WTC11 (cell line): Measurements from ENCODE around the gene SPTAN1. TPM values are rescaled to one million over a fixed set of nuclear protein-coding genes. Genes with fewer than 3 reads are reported as not detected.
"Not testable (repeated sequence)": the region's sequence is repeated elsewhere in the genome, so short reads cannot be mapped to it uniquely, and the experiment has no call there.

Source experiments
- ATAC-seq: fragments of 200-7000 bp; cut with Tn5 transposase; 2 replicates; pipeline ENCODE4 v1.10.0; 2021; ENCODE audit warnings: mild to moderate bottlenecking, moderate library complexity
- CTCF ChIA-PET: fragments of 300-600 bp; sonication (Branson Sonifier 250); formaldehyde crosslinking; loops from one replicate; lab custom pipeline; 2021; ENCODE audit warnings: antibody characterized with exemption; lab: Charles Lee
- POLR2A ChIA-PET: fragments of 350-600 bp; sonication (Branson Sonifier 250); formaldehyde crosslinking; loops from one replicate; lab custom pipeline; 2021; ENCODE audit warnings: antibody characterized with exemption; lab: Charles Lee
- DNase-seq: peaks from one replicate; pipeline ENCODE4 v3.0.0; 2021; ENCODE audit warnings: low spot score
- H3K27ac Mint-ChIP-seq: 2 replicates; pipeline ENCODE4 v1.8.0; 2021; ENCODE audit warnings: mixed read lengths
- H3K27me3 Mint-ChIP-seq: 2 replicates; pipeline ENCODE4 v1.8.0; 2021; ENCODE audit warnings: low read depth, mild to moderate bottlenecking, moderate library complexity, mixed read lengths
- H3K36me3 Mint-ChIP-seq: 2 replicates; pipeline ENCODE4 v1.8.0; 2021; ENCODE audit warnings: mixed read lengths
- H3K4me1 Mint-ChIP-seq: 2 replicates; pipeline ENCODE4 v1.8.0; 2022; ENCODE audit warnings: mixed read lengths
- H3K4me3 Mint-ChIP-seq: 2 replicates; pipeline ENCODE4 v1.8.0; 2021; ENCODE audit warnings: mild to moderate bottlenecking, moderate library complexity, mixed read lengths
- H3K9me3 Mint-ChIP-seq: 2 replicates; pipeline ENCODE4 v1.8.0; 2021; ENCODE audit warnings: mixed read lengths
- ATF1 ChIP-seq: sonication (generic); formaldehyde crosslinking; IDR thresholded peaks from 2 replicates; pipeline ENCODE4 v1.8.1; 2023; ENCODE audit warnings: mild to moderate bottlenecking, moderate library complexity, missing genetic modification reagents
- CREM ChIP-seq: sonication (generic); formaldehyde crosslinking; IDR thresholded peaks from 2 replicates; pipeline ENCODE4 v1.8.1; 2022; ENCODE audit warnings: mild to moderate bottlenecking, missing genetic modification reagents, moderate library complexity
- FOXK1 ChIP-seq: sonication (generic); formaldehyde crosslinking; IDR thresholded peaks from 2 replicates; pipeline ENCODE4 v1.8.0; 2022; ENCODE audit warnings: mild to moderate bottlenecking, moderate library complexity, missing genetic modification reagents
- FOXP1 ChIP-seq: sonication (generic); formaldehyde crosslinking; IDR thresholded peaks from 2 replicates; pipeline ENCODE4 v1.8.0; 2022; ENCODE audit warnings: missing genetic modification reagents, mild to moderate bottlenecking, moderate library complexity, borderline replicate concordance
- GABPB1 ChIP-seq: sonication (generic); formaldehyde crosslinking; IDR thresholded peaks from 2 replicates; pipeline ENCODE4 v1.8.1; 2023; ENCODE audit warnings: mild to moderate bottlenecking, missing genetic modification reagents
- HMGXB4 ChIP-seq: sonication (generic); formaldehyde crosslinking; IDR thresholded peaks from 2 replicates; pipeline ENCODE4 v1.8.1; 2023; ENCODE audit warnings: mild to moderate bottlenecking, moderate library complexity, missing genetic modification reagents
- KAT7 ChIP-seq: sonication (generic); formaldehyde crosslinking; IDR thresholded peaks from 2 replicates; pipeline ENCODE4 v1.8.1; 2023; ENCODE audit warnings: missing genetic modification reagents, mild to moderate bottlenecking, borderline replicate concordance
- NFE2L1 ChIP-seq: sonication (generic); formaldehyde crosslinking; IDR thresholded peaks from 2 replicates; pipeline ENCODE4 v1.8.1; 2023; ENCODE audit warnings: missing genetic modification reagents
- NR1H2 ChIP-seq: sonication (generic); formaldehyde crosslinking; IDR thresholded peaks from 2 replicates; pipeline ENCODE4 v1.9.0; 2021; ENCODE audit warnings: mild to moderate bottlenecking, moderate library complexity, missing genetic modification reagents
- NR2C2 ChIP-seq: sonication (generic); formaldehyde crosslinking; IDR thresholded peaks from 2 replicates; pipeline ENCODE4 v1.8.0; 2022; ENCODE audit warnings: mild to moderate bottlenecking, missing genetic modification reagents
- SP1 ChIP-seq: sonication (generic); formaldehyde crosslinking; conservative IDR thresholded peaks from 2 replicates; pipeline ENCODE4 v1.8.1; 2022; ENCODE audit warnings: missing genetic modification reagents
- TP53 ChIP-seq: sonication (generic); formaldehyde crosslinking; IDR thresholded peaks from 2 replicates; pipeline ENCODE4 v1.8.1; 2023; ENCODE audit warnings: mild to moderate bottlenecking, missing genetic modification reagents
- USF2 ChIP-seq: sonication (generic); formaldehyde crosslinking; IDR thresholded peaks from 2 replicates; pipeline ENCODE4 v1.8.1; 2023; ENCODE audit warnings: mild to moderate bottlenecking, missing genetic modification reagents, moderate library complexity
- ZNF121 ChIP-seq: sonication (generic); formaldehyde crosslinking; IDR thresholded peaks from 2 replicates; pipeline ENCODE4 v1.8.0; 2023; ENCODE audit warnings: missing genetic modification reagents
- ZNF138 ChIP-seq: sonication (generic); formaldehyde crosslinking; conservative IDR thresholded peaks from 2 replicates; pipeline ENCODE4 v1.8.1; 2022; ENCODE audit warnings: mild to moderate bottlenecking, moderate library complexity, missing genetic modification reagents
- ZNF232 ChIP-seq: sonication (generic); formaldehyde crosslinking; IDR thresholded peaks from 2 replicates; pipeline ENCODE4 v1.8.0; 2022; ENCODE audit warnings: mild to moderate bottlenecking, missing genetic modification reagents
- ZNF263 ChIP-seq: sonication (generic); formaldehyde crosslinking; IDR thresholded peaks from 2 replicates; pipeline ENCODE4 v1.8.1; 2022; ENCODE audit warnings: low read depth, mild to moderate bottlenecking, moderate library complexity, missing genetic modification reagents
- ZNF317 ChIP-seq: sonication (generic); formaldehyde crosslinking; IDR thresholded peaks from 2 replicates; pipeline ENCODE4 v1.8.1; 2023; ENCODE audit warnings: low read depth, mild to moderate bottlenecking, moderate library complexity, missing genetic modification reagents, borderline replicate concordance
- ZNF512 ChIP-seq: sonication (generic); formaldehyde crosslinking; IDR thresholded peaks from 2 replicates; pipeline ENCODE4 v1.8.1; 2022; ENCODE audit warnings: missing genetic modification reagents, borderline replicate concordance
- total RNA-seq: library from RNA; stranded (reverse); gene quantifications from 3 replicates; pipeline ENCODE4 v1.2.3, GENCODE V29; 2021
- TF ChIP-seq, protein P1 (sequence below): sonication (generic); formaldehyde crosslinking; IDR thresholded peaks from 2 replicates; pipeline ENCODE4 v1.8.0; 2023; ENCODE audit warnings: missing genetic modification reagents
- TF ChIP-seq, protein P2 (sequence below): fragments of 250-450 bp; sonication (Bioruptor Pico); IDR thresholded peaks from 2 replicates; pipeline ENCODE4 v1.9.0; 2021; ENCODE audit warnings: mild to moderate bottlenecking
- TF ChIP-seq, protein P3 (sequence below): sonication (generic); formaldehyde crosslinking; IDR thresholded peaks from 2 replicates; pipeline ENCODE4 v1.8.1; 2022; ENCODE audit warnings: mild to moderate bottlenecking, missing genetic modification reagents, moderate library complexity, borderline replicate concordance

The SPTAN1 gene
- total RNA-seq, 1 experiment from 2014 or later = 255 TPM

DNA sequence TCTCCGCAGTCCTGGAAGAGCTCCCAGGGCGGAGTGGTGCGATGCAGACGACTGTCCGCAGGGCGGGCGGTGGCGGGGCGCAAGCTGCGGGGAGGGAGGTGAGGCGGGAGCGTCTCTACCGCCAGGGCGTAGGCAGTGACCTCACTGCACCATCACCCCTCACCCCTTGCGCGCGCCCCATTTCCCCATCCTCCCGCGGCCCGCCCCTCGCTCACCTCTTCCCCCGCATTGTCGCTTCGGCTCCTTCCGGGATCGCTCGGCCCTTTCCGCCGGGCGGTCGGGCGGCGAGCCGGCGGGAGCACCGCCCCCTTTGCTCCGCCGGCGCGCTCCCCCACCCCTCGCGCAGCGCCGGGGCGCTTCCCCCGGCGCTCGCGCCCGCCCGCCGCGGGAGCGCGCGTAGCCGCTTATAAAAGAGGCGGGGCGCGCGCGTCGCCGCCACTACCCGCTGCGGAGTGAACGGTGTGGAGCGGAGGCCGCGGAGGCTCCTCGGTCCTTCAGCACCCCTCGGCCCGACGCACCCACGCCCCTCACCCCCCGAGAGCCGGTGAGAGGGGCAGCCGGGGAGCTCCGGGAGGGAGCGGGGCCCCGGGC is at the start of gene SPTAN1 (continued):
- TF ChIP-seq, protein P1, sequence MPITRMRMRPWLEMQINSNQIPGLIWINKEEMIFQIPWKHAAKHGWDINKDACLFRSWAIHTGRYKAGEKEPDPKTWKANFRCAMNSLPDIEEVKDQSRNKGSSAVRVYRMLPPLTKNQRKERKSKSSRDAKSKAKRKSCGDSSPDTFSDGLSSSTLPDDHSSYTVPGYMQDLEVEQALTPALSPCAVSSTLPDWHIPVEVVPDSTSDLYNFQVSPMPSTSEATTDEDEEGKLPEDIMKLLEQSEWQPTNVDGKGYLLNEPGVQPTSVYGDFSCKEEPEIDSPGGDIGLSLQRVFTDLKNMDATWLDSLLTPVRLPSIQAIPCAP (CRISPR knock-in tag) = no peak
- TF ChIP-seq NR2C2 (CRISPR knock-in tag) (no peak), ZNF263 (peak; percentile 57; the same call in 1 of the 2 replicates)

GRCh38 chr9:128503415-128503825 is 49.0 kb upstream of the SPTAN1 start:
- H3K27me3 Mint-ChIP-seq, DNase-seq, CTCF ChIA-PET, H3K9me3 Mint-ChIP-seq, H3K27ac Mint-ChIP-seq, POLR2A ChIA-PET, ATAC-seq: not testable (repeated sequence)
- peaks cover 19% of the 10 kb centered on the region for H3K36me3 Mint-ChIP-seq
- peak overlapping the region; percentile 99 for H3K4me3 Mint-ChIP-seq
- peaks cover 11% of the 10 kb centered on the region for H3K4me1 Mint-ChIP-seq

- H3K27me3 Mint-ChIP-seq = no peaks in the 10 kb centered on the region
- peak overlapping the region; percentile 99 for H3K4me3 Mint-ChIP-seq
- no peak overlapping the region for H3K27ac Mint-ChIP-seq
- POLR2A ChIA-PET = interaction anchor here (1.6 kb wide), 1 partner anchor 49 kb away, joined by 5 read pairs; the partner anchor contains the start of gene SPTAN1
- H3K9me3 Mint-ChIP-seq = no peaks in the 10 kb centered on the region
- peaks cover 11% of the 10 kb centered on the region for H3K4me1 Mint-ChIP-seq
- ATAC-seq (peak; percentile 10; the same call in 1 of the 2 replicates), DNase-seq (no peak)
- no peak for TF ChIP-seq FOXK1
- no peak for TF ChIP-seq NR1H2 (CRISPR knock-in tag)
- TF ChIP-seq ZNF232 (CRISPR knock-in tag) = no peak
- TF ChIP-seq, protein P2, sequence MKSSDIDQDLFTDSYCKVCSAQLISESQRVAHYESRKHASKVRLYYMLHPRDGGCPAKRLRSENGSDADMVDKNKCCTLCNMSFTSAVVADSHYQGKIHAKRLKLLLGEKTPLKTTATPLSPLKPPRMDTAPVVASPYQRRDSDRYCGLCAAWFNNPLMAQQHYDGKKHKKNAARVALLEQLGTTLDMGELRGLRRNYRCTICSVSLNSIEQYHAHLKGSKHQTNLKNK (CRISPR knock-in tag) = no peak
- no peak for TF ChIP-seq ZNF512 (CRISPR knock-in tag)
- no peak for TF ChIP-seq FOXP1 (CRISPR knock-in tag)
- TF ChIP-seq CREM = no peak
- TF ChIP-seq ZNF121 (CRISPR knock-in tag) = no peak
- TF ChIP-seq ATF1 (CRISPR knock-in tag) = no peak
- no peak for TF ChIP-seq ZNF317 (CRISPR knock-in tag)
- H3K36me3 Mint-ChIP-seq = peaks cover 14% of the 10 kb centered on the region
- CTCF ChIA-PET = interaction anchor here (1.8 kb wide), 1 partner anchor 65 kb away, joined by 14 read pairs; no protein-coding TSS in a partner anchor
These were observed 48.5 kb upstream of the SPTAN1 start for GRCh38 chr9:128503870-128504269.

DNA sequence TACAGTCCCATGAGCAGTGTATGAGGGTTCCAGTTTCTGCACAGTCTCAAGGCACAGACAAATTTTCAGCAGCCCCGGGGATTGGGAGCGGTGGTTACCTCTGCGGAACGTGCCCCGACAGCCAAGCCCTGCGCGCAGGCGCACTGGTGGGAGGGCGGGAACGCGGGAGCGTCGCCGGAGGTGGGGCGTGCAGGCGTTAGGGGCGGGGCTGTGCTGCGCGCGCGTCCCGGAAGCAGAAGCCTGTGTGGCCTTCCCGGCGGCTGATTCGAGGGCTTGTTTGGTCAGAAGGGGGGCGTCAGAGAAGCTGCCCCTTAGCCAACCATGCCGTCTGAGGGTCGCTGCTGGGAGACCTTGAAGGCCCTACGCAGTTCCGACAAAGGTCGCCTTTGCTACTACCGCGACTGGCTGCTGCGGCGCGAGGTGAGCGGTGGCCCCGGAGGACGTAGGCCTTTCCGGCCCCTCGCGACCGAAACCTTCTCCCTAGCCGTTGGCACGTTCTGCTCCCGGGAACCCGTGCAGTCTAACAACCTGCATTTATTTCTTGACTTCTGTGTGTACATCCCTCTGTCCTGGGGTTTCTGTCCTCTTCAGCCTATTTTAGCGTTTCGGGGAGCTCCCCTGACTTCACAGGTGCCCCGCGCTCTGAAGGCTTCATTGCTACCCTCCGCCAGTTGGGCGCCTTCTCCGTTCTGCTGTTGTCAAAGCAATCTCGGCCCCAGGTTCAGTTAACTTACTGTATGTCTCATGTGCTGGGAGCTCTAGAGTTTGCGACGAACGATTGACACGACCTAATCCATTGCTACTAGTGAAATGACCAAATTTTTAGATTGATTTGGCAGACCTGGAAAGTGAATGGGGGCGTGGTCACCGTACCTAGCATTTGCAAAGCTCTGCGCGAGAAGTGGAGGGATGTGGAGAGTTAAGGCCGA is 47.6 kb upstream of the SPTAN1 start, which contains the start of gene GLE1:
GLE1 (plus strand) TSS at position 235 of the 929 bp plus-strand sequence; CDS start at position 322, 87 bp downstream.
- ChIA-PET CTCF (interaction anchor here (0.6 to 1.9 kb wide), 12 partner anchors 9 to 523 kb away, joined by 3 to 14 read pairs (median 3); partner anchors contain the start of genes SH3GLB2 and URM1), POLR2A (interaction anchor here (0.6 to 1.6 kb wide), 3 partner anchors 46 to 166 kb away, joined by 3 to 5 read pairs (median 5); partner anchors contain the start of gene SPTAN1)
- Mint-ChIP-seq H3K36me3 (peaks cover 9% of the 10 kb centered on the region), H3K9me3 (no peaks in the 10 kb centered on the region), H3K4me3 (peak within 1 kb of the TSS; percentile 99), H3K4me1 (peaks cover 11% of the 10 kb centered on the region), H3K27ac (peak within 1 kb of the TSS; percentile 99), H3K27me3 (no peaks in the 10 kb centered on the region)
- ATAC-seq (peak; percentile 94), DNase-seq (peak; percentile 96)
- TF ChIP-seq GABPB1 (CRISPR knock-in tag) (peak; percentile 59), USF2 (CRISPR knock-in tag) (no peak), SP1 (CRISPR knock-in tag) (peak; percentile 86), ZNF138 (CRISPR knock-in tag) (no peak), HMGXB4 (CRISPR knock-in tag) (peak; percentile 62), NFE2L1 (CRISPR knock-in tag) (no peak), ZNF232 (CRISPR knock-in tag) (no peak), TP53 (CRISPR knock-in tag) (no peak), KAT7 (CRISPR knock-in tag) (no peak)
- TF ChIP-seq, protein P3, sequence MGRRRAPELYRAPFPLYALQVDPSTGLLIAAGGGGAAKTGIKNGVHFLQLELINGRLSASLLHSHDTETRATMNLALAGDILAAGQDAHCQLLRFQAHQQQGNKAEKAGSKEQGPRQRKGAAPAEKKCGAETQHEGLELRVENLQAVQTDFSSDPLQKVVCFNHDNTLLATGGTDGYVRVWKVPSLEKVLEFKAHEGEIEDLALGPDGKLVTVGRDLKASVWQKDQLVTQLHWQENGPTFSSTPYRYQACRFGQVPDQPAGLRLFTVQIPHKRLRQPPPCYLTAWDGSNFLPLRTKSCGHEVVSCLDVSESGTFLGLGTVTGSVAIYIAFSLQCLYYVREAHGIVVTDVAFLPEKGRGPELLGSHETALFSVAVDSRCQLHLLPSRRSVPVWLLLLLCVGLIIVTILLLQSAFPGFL (CRISPR knock-in tag) = no peak
